Dendritic cell treated with granulocyte-macrophage colony-stimulating factor and Interleukin-4, amounts not matched to agents 40 ng/mL and 50 ng/mL, for 4 days (primary cell): Measurements from ENCODE around the gene SSC5D.

Source experiments
- H3K27ac Mint-ChIP-seq: one replicate; pipeline ENCODE4 v1.8.0; 2022; ENCODE audit warnings: mild to moderate bottlenecking, mixed read lengths
- H3K27me3 Mint-ChIP-seq: one replicate; pipeline ENCODE4 v1.8.0; 2022; ENCODE audit warnings: mild to moderate bottlenecking, mixed read lengths
- H3K36me3 Mint-ChIP-seq: one replicate; pipeline ENCODE4 v1.8.0; 2022; ENCODE audit warnings: low read depth, mixed read lengths
- H3K4me1 Mint-ChIP-seq: one replicate; pipeline ENCODE4 v1.8.0; 2022; ENCODE audit warnings: low read depth, mixed read lengths
- H3K4me3 Mint-ChIP-seq: one replicate; pipeline ENCODE4 v1.8.0; 2022; ENCODE audit warnings: mild to moderate bottlenecking, moderate library complexity, mixed read lengths
- H3K9me3 Mint-ChIP-seq: one replicate; pipeline ENCODE4 v1.8.0; 2022; ENCODE audit warnings: mixed read lengths
- intact Hi-C: fragments of 100-400 bp; cut with micrococcal nuclease; formaldehyde crosslinking; loops from one replicate; pipeline ENCODE4 v1.15.0; 2022

The SSC5D gene

GRCh38 chr19:55473225-55474012, 14.8 kb upstream of the SSC5D start:
- H3K36me3 Mint-ChIP-seq: peaks cover 6% of the 10 kb centered on the region
- H3K9me3 Mint-ChIP-seq: no peaks in the 10 kb centered on the region
- H3K4me1 Mint-ChIP-seq: peaks cover 17% of the 10 kb centered on the region
- H3K4me3 Mint-ChIP-seq: no peak overlapping the region
- H3K27ac Mint-ChIP-seq: no peak overlapping the region
- no peaks in the 10 kb centered on the region for H3K27me3 Mint-ChIP-seq
- intact Hi-C loops: no loop called here

- H3K27ac Mint-ChIP-seq: no peak overlapping the region
Observed at GRCh38 chr19:55474269-55475265, 13.7 kb upstream of the SSC5D start.

GRCh38 chr19:55476100-55476775, 12.0 kb upstream of the SSC5D start, which contains the start of gene ZNF628:
Gene ZNF628, plus strand, starts transcription at chr19:55476617. Its CDS starts 3,294 bp downstream, at chr19:55479911.
- Mint-ChIP-seq H3K27ac (peak within 1 kb of the TSS; percentile 90), H3K27me3 (no peaks in the 10 kb centered on the region), H3K9me3 (no peaks in the 10 kb centered on the region), H3K4me1 (peaks cover 33% of the 10 kb centered on the region), H3K36me3 (peaks cover 14% of the 10 kb centered on the region), H3K4me3 (peak within 1 kb of the TSS; percentile 87)
- intact Hi-C loops: loop anchor here (1.0 to 2.0 kb wide), 2 partner anchors 14 to 123 kb away; partner anchors contain the start of gene FIZ1

More at GRCh38 chr19:55474269-55475265, 13.7 kb upstream of the SSC5D start:
- H3K27me3 Mint-ChIP-seq: no peaks in the 10 kb centered on the region
- H3K4me1 Mint-ChIP-seq: peaks cover 28% of the 10 kb centered on the region
- peaks cover 7% of the 10 kb centered on the region for H3K36me3 Mint-ChIP-seq
- H3K4me3 Mint-ChIP-seq: no peak overlapping the region
- intact Hi-C loops: no loop called here
- no peaks in the 10 kb centered on the region for H3K9me3 Mint-ChIP-seq

GRCh38 chr19:55477905-55478304, 10.3 kb upstream of the SSC5D start:
- intact Hi-C loops: loop anchor here (2.0 kb wide), 1 partner anchor 121 kb away; the partner anchor contains the start of gene FIZ1
- peak overlapping the region; percentile 90 for H3K27ac Mint-ChIP-seq
- H3K4me3 Mint-ChIP-seq: peak overlapping the region; percentile 6
- peaks cover 33% of the 10 kb centered on the region for H3K4me1 Mint-ChIP-seq
- no peaks in the 10 kb centered on the region for H3K27me3 Mint-ChIP-seq
- H3K9me3 Mint-ChIP-seq: no peaks in the 10 kb centered on the region
- peaks cover 25% of the 10 kb centered on the region for H3K36me3 Mint-ChIP-seq

- peak overlapping the region; percentile 90 for H3K27ac Mint-ChIP-seq
Observed at GRCh38 chr19:55478364-55478763, 9.9 kb upstream of the SSC5D start.

GRCh38 chr19:55479045-55479444, 9.2 kb upstream of the SSC5D start:
- H3K4me3 Mint-ChIP-seq: no peak overlapping the region
- no peaks in the 10 kb centered on the region for H3K9me3 Mint-ChIP-seq
- peaks cover 37% of the 10 kb centered on the region for H3K36me3 Mint-ChIP-seq
- intact Hi-C loops: no loop called here
- H3K27me3 Mint-ChIP-seq: peaks cover 5% of the 10 kb centered on the region
- H3K27ac Mint-ChIP-seq: peak overlapping the region; percentile 4
- H3K4me1 Mint-ChIP-seq: peaks cover 33% of the 10 kb centered on the region

More at GRCh38 chr19:55478364-55478763, 9.9 kb upstream of the SSC5D start:
- Mint-ChIP-seq H3K9me3 (no peaks in the 10 kb centered on the region), H3K27me3 (no peaks in the 10 kb centered on the region), H3K4me1 (peaks cover 33% of the 10 kb centered on the region), H3K4me3 (no peak overlapping the region), H3K36me3 (peaks cover 30% of the 10 kb centered on the region)
- intact Hi-C loops: no loop called here

- Mint-ChIP-seq H3K4me3 (no peak overlapping the region), H3K27me3 (peaks cover 11% of the 10 kb centered on the region), H3K9me3 (no peaks in the 10 kb centered on the region), H3K4me1 (peaks cover 39% of the 10 kb centered on the region), H3K36me3 (peaks cover 40% of the 10 kb centered on the region), H3K27ac (peak overlapping the region; percentile 4)
- intact Hi-C loops: no loop called here
Observed at GRCh38 chr19:55479451-55480230, 8.6 kb upstream of the SSC5D start.

- Mint-ChIP-seq H3K27me3 (peaks cover 24% of the 10 kb centered on the region), H3K27ac (no peak overlapping the region), H3K9me3 (no peaks in the 10 kb centered on the region), H3K4me3 (no peak overlapping the region), H3K4me1 (peaks cover 43% of the 10 kb centered on the region), H3K36me3 (peaks cover 40% of the 10 kb centered on the region)
- intact Hi-C loops: no loop called here
Observed at GRCh38 chr19:55481148-55481793, 7.0 kb upstream of the SSC5D start.

GRCh38 chr19:55481794-55482155, 6.5 kb upstream of the SSC5D start:
- Mint-ChIP-seq H3K9me3 (no peaks in the 10 kb centered on the region), H3K27ac (no peak overlapping the region), H3K4me1 (peaks cover 44% of the 10 kb centered on the region), H3K4me3 (no peak overlapping the region), H3K27me3 (peaks cover 25% of the 10 kb centered on the region), H3K36me3 (peaks cover 40% of the 10 kb centered on the region)
- intact Hi-C loops: no loop called here

GRCh38 chr19:55482156-55482961, 5.9 kb upstream of the SSC5D start:
- intact Hi-C loops: no loop called here
- H3K27me3 Mint-ChIP-seq: peaks cover 26% of the 10 kb centered on the region
- H3K27ac Mint-ChIP-seq: no peak overlapping the region
- no peak overlapping the region for H3K4me3 Mint-ChIP-seq
- H3K4me1 Mint-ChIP-seq: peaks cover 46% of the 10 kb centered on the region
- H3K36me3 Mint-ChIP-seq: peaks cover 40% of the 10 kb centered on the region
- H3K9me3 Mint-ChIP-seq: no peaks in the 10 kb centered on the region

GRCh38 chr19:55482967-55483705, 5.1 kb upstream of the SSC5D start:
- Mint-ChIP-seq H3K36me3 (peaks cover 35% of the 10 kb centered on the region), H3K9me3 (no peaks in the 10 kb centered on the region), H3K27ac (no peak overlapping the region), H3K4me1 (peaks cover 47% of the 10 kb centered on the region), H3K4me3 (no peak overlapping the region), H3K27me3 (peaks cover 30% of the 10 kb centered on the region)
- intact Hi-C loops: no loop called here
